GM19240 (cell line): ENCODE measurements around the gene DDX25.
A peak's percentile ranks its signal among the peaks of the same experiment; 100 is the strongest.
"Not testable (repeated sequence)": the region's sequence is repeated elsewhere in the genome, so short reads cannot be mapped to it uniquely, and the experiment has no call there.

Experiments
- DNase-seq: peaks from one replicate; pipeline ENCODE4 v3.0.0; 2011; ENCODE audit warnings: low spot score; ENCODE audit not compliant: insufficient read length

DDX25 gene

GRCh38 chr11:125903711-125904659, at the start of gene DDX25:
TSS of gene DDX25 (plus strand) at chr11:125904508. CDS start at chr11:125904518, 10 bp downstream.
- DNase-seq: no peak

- DNase-seq: not testable (repeated sequence)
Observed at GRCh38 chr11:125857670-125858069, 46.6 kb upstream of the DDX25 start.

- not testable (repeated sequence) for DNase-seq
Observed at GRCh38 chr11:125862786-125863185, 41.5 kb upstream of the DDX25 start.

- DNase-seq: not testable (repeated sequence)
Observed at GRCh38 chr11:125865354-125865753, 39.0 kb upstream of the DDX25 start.

GRCh38 chr11:125869521-125869920, 34.8 kb upstream of the DDX25 start:
- no peak for DNase-seq

- DNase-seq: no peak
Observed at GRCh38 chr11:125871391-125872137, 32.7 kb upstream of the DDX25 start.

GRCh38 chr11:125872138-125872491, 32.2 kb upstream of the DDX25 start:
- DNase-seq: no peak

- no peak for DNase-seq
Observed at GRCh38 chr11:125873881-125874555, 30.3 kb upstream of the DDX25 start.

- peak; percentile 26 for DNase-seq
Observed at GRCh38 chr11:125874556-125875124, 29.7 kb upstream of the DDX25 start.

GRCh38 chr11:125881291-125881690, 23.0 kb upstream of the DDX25 start:
- no peak for DNase-seq

GRCh38 chr11:125883375-125883774, 20.9 kb upstream of the DDX25 start:
- DNase-seq: no peak

- DNase-seq: no peak
Observed at GRCh38 chr11:125886997-125887372, 17.3 kb upstream of the DDX25 start.

- DNase-seq: peak; percentile 82
Observed at GRCh38 chr11:125887373-125888324, 16.7 kb upstream of the DDX25 start, which contains the start of gene HYLS1. TSS of gene HYLS1 (plus strand) at chr11:125887668. CDS start at chr11:125899369, 11,701 bp downstream.

- DNase-seq: no peak
Observed at GRCh38 chr11:125890447-125891100, 13.7 kb upstream of the DDX25 start.

GRCh38 chr11:125892071-125892470, 12.2 kb upstream of the DDX25 start:
- no peak for DNase-seq

GRCh38 chr11:125892994-125893393, 11.3 kb upstream of the DDX25 start:
- no peak for DNase-seq

GRCh38 chr11:125901872-125902271, 2.4 kb upstream of the DDX25 start:
- DNase-seq: no peak

GRCh38 chr11:125902277-125902926, 1.9 kb upstream of the DDX25 start:
- DNase-seq: no peak
